HG02588 (cell line): ENCODE results near the gene THEMIS.
"Not testable (repeated sequence)": the region's sequence is repeated elsewhere in the genome, so short reads cannot be mapped to it uniquely, and the experiment has no call there.

Source experiments
- ATAC-seq: cut with Tn5 transposase; IDR thresholded peaks from one replicate; pipeline ENCODE4 v1.9.1; 2021; ENCODE audit warnings: mild to moderate bottlenecking, moderate library complexity; ENCODE audit not compliant: unreplicated experiment

Gene THEMIS

DNA sequence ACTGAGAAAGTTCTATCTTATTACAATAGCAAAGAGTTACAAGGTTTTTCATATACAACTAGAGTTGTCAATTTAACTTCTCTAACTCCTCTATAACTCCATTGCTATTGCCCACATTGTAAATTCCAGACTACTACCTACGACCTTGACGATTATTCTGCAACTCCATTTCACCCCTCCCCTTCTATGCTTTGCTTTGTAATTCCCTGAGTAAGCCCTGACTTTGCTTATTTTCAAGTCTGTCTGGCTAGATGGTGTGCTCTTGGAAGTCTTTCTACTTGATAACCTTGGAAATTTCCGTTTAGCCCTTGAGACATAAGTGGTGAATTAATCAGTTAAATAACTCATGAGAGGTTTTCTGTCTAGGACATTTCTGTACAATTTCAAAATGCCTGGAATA, 162.4 kb downstream of the THEMIS start:
- ATAC-seq: no peak

DNA sequence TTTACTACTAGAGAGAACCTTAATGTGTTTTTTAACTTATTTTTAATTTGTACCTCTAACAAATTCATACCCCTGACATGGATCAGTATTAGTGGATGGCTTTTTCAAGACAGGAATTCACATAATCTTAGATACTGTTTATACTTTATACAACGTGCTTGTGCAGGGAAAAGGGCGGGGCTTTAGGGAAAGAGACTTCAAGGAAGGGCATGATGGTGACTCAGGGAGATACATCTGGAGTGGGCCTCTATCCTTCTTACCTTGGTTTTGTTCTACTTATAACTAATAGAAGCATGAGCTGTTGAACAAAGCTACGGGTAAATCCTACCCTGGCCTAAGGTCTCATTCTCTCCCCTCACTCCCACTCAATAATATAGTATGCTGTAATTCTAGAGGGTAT, 163.1 kb downstream of the THEMIS start:
- ATAC-seq: no peak

DNA sequence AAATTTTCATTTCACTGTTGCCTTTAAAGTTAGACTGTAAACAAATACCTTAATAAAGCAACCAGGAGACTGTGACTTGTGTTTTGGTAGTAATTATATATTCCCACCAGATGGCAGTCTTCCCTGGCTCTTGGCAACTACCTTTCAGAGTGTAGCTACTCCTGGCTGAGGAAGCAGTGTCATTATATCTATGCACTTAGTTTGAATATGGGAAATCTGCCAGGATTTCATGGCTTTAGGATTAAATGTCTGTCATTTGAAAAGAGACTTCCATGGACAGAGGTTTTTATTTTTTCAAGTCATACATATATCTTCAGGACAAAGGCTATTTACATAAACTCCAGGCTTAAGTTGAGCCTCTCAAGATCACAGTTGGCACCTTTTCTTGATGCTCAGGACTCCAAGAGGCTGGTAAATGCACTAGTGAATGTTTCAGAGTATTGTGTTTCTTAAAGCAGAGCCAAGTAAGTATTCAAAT, 163.8 kb downstream of the THEMIS start:
- ATAC-seq: peak; percentile 94

DNA sequence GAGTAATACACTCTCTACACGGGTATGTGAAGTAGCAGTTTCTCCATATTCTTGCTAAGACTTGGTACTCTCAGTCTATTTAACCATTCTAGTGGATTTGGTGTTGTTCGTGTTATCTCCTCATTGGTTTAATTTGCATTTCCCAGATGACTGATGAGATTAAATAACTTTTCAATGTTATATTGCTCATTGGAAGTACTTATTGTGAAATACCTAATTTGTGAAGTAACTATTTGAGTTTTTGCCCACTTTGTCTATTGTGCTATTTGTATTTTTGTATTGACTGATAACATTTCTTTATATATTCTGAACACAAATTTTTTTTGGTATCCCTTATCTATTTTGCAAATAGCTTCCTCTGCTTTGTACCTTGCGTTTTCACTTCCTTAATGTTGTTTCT, 167.9 kb downstream of the THEMIS start:
- ATAC-seq: no peak

DNA sequence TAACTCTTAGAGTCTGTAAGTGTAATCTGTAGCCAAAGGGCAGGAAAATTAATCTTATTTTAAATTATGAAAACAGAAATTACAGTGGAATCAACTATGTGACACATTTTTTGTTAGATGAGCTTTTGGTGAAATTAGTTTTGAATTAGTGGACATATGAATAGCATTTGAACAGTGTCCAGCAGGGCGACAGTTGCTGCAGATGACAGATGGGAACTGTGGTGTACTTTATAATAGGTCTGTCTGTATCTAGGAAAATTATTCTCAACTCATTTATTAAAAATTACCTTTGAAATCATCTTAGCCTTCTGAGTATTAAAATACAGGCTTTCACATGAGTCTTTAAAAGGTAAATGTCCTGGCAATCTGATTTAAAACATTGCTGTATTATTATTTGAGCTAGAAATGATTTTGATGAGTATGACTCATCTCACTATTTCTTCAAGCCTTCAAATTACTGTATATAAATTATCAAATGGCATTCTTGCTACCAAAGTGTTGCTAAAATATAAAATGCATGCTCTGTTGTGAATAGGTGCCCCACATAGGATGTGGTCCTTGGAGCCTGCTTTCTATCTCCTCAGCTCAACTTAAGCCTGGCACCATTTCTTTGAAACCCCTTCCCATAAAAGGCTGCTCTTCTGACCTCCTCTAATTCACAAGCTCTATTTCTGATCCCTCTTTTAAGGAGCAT, 173.5 kb downstream of the THEMIS start:
- no peak for ATAC-seq

DNA sequence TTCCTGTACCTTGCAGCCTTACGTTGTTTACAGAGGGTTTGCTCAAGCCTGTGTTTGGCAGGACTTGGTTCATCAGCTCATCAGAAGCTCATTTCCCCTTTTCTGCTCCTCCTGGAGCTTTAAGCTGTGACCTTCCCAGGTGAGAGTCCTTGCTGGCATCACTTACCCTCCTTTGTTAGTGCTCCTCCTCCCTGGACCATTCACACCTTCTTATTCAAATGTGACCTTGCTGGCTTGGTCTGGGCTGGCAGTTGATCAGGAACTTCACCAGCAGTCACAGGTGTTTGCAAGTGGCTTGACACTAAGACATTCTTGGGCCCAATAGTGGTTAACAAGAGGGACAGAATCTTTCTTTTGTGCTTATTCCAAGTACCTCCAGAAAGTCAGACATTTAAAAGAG, 175.0 kb downstream of the THEMIS start:
- ATAC-seq: no peak

DNA sequence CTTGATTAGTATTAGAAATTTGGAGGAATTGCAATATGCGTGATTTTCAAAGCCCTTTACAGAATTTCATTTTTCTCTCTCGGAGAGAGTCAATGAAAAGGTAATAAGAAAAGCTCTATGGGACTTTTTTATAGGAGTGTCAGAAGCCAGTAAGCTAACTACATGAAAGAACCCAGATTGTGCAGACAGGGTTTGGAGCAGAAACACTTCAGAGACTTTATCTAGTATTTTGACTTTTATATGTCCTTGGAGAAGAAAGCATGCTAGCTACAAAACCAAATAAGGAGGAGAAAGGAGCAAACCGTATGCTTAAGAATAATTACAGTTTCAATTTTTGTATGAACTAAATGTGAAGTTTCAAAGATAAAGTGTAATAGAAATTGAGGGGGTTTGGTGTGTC, 182.2 kb downstream of the THEMIS start:
- ATAC-seq: no peak

DNA sequence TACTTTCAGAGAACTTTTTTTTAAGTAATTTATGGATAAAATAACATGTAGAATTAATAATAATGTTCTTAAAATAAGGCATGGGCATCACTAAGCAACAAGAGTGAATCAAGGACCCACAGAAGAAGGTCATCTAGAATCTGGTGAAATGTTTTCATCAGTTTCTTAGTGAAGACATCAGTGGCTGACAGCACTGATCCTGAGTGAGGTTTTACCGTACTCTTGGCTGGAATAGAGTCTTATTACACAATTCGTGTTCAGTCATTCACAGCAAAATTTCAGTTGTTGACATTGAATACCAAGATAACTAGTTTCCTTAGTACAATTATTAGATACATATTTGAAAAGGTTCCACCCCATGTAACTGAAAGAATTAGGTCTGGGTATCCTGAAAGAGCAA, 183.5 kb downstream of the THEMIS start:
- no peak for ATAC-seq

DNA sequence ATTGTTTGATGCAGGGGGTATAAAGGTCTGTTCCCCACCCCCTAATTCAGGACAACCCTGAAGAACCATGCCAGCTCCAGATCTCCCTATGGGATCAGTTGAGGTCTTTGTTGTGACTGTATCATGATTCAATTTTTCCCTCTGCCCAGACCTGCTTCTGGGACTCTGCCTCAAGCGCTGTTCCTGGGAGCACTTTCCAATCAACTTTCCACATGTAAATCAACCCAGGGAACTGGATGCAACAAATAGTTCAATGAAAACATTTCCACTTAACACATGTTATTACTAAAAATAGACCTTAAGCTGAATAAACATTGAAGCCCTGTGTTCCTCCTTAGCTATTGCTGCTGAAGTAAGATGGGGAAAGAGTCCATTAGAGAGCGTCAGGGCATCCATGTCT, 184.4 kb downstream of the THEMIS start:
- ATAC-seq: no peak

DNA sequence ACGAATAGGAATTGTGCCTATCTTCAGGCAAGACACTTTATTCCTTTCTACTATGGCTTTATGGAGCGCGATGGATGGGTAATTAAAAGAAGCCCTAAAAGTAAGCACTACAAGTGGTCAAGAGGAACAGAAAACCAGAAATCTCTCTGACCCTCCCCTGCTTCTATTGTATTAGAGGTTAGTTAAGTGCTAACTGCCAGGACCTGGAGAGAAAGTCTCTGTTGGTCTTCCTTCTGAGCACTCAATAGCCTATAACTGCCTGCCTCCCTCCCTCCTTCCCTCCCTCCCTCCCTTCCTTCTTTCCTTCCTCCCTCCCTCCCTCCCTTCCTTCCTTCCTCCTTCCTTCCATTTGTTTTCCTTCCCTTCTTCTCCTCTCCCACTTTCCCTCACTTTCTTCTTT, 190.2 kb downstream of the THEMIS start:
- no peak for ATAC-seq

DNA sequence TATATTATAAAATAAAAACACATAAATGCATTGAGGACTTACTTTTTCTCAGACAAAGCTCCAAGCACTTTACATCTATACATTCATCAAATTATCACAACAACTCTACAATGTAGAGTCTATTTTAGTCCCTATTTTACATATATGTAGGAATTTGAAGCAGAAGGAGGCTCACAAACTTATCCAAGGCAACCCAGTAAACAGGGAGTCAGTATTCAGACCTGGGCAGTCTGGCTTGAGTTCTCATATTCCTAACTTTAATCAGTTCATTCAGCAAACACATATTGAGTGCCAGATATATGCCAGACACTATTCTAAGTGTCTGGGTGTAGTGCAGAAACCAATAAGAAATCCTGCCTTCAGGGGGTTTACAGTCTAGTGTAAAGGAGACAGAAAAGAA, 194.6 kb downstream of the THEMIS start:
- ATAC-seq: no peak

DNA sequence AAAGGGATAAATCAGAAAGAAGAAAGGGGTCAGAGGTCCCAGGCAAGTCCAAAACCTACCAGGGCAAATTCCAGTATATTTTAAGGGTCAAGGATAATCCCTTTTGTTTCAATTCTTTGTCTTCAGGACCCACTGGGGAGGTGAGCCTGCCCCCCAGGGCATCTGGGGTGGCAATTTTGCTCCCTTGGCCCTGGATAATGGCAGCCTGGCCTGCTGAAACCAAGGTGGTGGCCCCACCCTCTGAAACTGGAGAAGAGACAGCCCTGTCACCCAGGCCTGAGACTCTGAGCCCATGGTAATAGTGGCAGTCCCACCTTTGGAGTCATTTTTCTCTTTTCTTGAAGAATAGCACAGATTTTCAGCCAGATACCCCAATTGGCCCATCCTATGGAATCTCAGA, 205.8 kb downstream of the THEMIS start:
- ATAC-seq: no peak

DNA sequence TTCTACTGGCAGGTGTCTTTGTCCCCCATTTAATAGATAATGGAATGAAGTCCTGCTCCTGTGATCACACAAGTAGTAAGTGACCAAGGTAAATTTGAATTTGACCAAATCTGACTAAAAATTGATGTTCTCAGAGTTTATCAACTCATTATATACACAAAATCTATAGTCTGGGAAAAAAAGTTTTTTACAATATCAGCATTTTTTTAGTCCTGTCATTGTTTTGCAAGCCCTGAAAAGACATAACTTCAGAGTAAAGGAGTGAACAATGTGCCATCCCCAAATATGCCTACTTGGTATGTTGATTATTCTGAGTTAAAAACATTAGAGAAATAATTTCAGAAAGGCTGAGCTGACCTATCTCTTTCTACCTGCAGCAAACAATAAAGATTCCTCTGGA, 209.7 kb downstream of the THEMIS start:
- no peak for ATAC-seq

DNA sequence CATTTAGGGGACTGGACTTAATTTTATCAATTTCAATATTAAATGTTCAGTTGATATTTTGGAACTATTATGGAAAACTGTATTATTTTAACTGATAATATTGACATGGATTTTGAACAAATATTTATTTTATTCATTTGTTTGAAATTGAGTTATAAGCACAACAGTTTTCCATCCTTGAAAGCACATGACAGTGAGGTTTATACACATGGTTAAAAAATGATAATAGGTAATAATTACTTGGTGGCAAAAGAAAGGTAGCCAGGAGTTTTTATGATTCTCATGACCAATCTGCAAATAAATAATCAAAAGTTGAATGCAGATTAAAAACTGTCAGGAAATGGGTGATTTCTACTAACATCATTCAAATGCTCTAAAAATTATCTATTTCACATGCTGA, 210.3 kb downstream of the THEMIS start:
- no peak for ATAC-seq

DNA sequence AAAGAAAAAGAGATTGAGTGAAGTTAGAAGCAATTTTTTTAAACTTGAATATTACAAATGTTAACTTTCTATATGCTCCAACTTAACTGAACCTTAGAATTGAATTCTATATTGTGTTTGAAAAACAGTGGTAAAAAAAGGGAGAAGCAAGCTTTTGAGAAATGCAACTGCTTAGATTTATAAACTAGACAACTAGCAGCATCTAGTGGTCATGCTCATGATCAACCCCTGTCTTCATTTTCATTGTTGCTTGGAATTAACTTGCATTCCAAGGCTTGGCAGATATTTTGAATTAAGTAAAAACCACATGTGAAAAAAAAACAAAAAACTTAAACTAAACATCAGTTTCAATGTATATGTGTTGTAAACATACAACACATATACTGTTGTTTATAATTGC, 210.8 kb downstream of the THEMIS start:
- no peak for ATAC-seq

DNA sequence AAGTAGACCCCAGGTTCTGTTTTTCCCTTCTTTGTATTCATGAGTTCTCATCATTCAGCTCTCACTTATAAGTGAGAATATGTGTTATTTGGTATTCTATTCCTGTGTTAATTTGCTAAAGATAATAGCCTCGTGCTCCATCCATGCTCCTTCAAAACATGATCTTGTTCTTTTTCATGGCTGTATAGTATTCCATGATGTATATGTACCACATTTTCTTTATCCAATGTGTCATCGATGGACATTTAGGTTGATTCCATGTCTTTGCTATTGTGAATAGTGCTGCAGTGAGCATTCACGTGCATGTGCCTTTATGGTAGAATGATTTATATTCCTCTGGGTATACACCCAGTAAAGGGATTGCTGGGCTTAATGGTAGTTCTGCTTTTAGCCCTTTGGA, 213.4 kb downstream of the THEMIS start:
- ATAC-seq: not testable (repeated sequence)

DNA sequence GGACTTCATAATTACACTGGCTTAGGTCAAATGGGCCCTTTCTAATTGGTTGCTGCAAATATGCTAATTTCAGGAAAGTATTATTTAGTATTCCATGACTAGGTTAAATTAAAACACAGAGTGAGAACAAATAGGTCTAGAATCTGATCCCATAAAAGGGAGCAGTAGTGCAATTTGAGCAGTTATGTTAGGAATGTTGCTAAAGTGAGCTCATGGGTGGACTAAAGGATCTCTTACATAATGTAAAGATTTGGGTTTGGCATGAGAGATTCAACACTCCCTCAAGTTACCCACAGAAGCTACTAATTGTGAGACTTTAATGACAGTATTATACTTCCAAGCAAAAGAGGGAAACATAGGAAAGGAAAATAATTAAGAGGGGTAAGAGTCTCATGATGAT, 214.8 kb downstream of the THEMIS start:
- ATAC-seq: no peak

DNA sequence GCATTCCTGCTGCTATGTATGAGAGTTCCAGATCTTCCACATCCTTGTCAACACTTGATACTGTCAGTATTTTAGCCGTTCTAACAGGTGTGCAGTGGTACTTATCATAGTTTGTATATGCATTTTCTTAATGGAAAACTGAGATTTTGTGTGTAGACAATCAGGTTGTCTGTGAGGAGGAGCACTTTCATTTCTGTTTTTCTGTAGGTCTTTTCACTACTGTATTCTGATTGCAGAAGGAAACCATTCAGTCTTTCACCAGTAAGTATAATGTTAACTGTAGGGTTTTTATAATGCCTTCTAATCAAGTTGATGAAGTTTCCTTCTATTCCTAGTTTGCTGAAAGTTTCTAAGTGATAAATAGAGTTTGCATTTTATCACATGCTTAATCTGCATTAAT, 216.4 kb downstream of the THEMIS start:
- ATAC-seq: no peak
